WTC11 (cell line): Measurements from ENCODE around the gene TP73.

Source experiments
- RELA ChIP-seq: sonication (generic); formaldehyde crosslinking; IDR thresholded peaks from 2 replicates; pipeline ENCODE4 v1.8.1; 2022; ENCODE audit warnings: missing genetic modification reagents, mild to moderate bottlenecking, borderline replicate concordance
- TF ChIP-seq, protein P1 (sequence below): fragments of 200-600 bp; IDR thresholded peaks from 2 replicates; pipeline ENCODE4 v1.8.0; 2022; ENCODE audit warnings: antibody characterized with exemption

DNA sequence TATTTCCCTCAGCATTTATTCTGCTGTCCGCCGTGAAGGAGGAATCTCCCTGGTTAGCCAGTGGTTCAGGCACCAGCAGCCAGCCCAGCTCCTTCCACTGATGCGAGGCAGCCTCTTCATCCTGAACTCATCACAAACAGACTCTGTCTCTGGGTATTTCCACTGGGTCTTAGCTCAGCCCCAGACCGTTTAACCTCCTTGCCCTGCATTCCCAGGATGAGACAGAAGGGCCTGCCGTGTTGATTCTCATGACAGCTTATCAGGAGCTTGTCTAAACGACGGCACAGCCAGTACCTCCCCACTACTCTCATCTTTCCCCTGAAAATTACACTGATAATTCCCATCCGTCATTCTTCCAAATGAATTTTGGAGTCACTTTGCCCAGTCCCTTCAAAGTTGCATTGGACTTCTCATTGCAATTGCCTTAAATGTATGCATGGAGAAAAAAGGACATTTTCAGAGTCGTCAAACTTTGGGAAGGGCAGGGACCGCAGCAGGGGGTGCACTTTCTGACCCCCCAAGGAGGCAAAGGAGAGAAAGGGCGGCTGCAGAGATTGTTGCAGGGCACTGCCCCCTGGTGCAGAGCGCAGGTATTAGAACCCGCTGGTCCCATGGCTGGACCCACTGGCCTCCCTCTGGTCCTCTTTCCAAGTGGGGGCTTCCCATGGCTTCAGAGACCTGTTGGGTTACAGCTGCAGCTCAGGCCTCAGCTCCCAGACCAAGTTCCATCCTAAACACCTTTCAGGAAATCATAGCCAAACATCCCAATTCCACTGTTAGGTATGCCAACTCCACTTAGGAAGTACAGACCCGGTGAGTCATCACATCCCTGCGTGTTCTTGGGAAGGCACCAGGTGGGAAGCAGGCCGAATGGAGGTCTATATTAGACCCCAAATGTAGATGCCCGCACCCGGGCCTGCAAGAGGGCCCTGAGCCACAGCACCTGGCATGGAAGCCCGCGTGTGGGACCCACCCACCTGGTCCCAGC, 37.3 kb upstream of the TP73 start:
- TF ChIP-seq, protein P1, sequence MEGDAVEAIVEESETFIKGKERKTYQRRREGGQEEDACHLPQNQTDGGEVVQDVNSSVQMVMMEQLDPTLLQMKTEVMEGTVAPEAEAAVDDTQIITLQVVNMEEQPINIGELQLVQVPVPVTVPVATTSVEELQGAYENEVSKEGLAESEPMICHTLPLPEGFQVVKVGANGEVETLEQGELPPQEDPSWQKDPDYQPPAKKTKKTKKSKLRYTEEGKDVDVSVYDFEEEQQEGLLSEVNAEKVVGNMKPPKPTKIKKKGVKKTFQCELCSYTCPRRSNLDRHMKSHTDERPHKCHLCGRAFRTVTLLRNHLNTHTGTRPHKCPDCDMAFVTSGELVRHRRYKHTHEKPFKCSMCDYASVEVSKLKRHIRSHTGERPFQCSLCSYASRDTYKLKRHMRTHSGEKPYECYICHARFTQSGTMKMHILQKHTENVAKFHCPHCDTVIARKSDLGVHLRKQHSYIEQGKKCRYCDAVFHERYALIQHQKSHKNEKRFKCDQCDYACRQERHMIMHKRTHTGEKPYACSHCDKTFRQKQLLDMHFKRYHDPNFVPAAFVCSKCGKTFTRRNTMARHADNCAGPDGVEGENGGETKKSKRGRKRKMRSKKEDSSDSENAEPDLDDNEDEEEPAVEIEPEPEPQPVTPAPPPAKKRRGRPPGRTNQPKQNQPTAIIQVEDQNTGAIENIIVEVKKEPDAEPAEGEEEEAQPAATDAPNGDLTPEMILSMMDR, result peak; percentile 75
- TF ChIP-seq RELA (CRISPR knock-in tag), result no peak
